HG03520 (cell line): ENCODE data around the gene ZNF282.

ENCODE experiments used
- ATAC-seq: cut with Tn5 transposase; IDR thresholded peaks from one replicate; pipeline ENCODE4 v1.9.1; 2021; ENCODE audit warnings: mild to moderate bottlenecking, moderate library complexity; ENCODE audit not compliant: unreplicated experiment

The ZNF282 gene

GRCh38 chr7:149195180-149196150, at the start of gene ZNF282:
Gene ZNF282 (plus strand): TSS chr7:149195546. CDS start chr7:149195590, 44 bp downstream.
- ATAC-seq = peak; percentile 86

GRCh38 chr7:149147072-149147751, 48.1 kb upstream of the ZNF282 start, which contains the start of gene ZNF398:
Gene ZNF398 (plus strand): TSS chr7:149147453. CDS start chr7:149147743, 290 bp downstream.
- ATAC-seq = peak; percentile 64

- ATAC-seq = peak; percentile 22
Measured at GRCh38 chr7:149147752-149148653, 47.3 kb upstream of the ZNF282 start.

DNA sequence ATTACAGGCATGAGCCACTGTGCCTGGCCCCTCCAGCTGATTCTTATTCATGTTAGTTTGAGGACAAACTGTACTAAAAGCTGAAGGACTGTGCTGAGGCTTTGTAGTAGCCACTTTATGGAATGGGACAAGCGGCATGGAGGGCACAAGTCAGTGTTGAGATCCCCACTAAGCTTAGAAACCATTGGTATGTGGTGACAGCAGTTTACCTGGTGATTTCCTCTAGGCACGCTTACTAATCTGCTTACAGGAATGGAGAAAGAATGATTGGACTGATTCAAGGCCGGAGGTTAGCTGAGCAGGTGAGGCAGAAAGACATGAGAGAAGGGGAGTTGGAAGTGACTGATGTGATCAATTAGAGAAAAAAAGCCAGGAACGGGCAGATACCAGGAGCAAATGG, 44.4 kb upstream of the ZNF282 start:
- no peak for ATAC-seq

DNA sequence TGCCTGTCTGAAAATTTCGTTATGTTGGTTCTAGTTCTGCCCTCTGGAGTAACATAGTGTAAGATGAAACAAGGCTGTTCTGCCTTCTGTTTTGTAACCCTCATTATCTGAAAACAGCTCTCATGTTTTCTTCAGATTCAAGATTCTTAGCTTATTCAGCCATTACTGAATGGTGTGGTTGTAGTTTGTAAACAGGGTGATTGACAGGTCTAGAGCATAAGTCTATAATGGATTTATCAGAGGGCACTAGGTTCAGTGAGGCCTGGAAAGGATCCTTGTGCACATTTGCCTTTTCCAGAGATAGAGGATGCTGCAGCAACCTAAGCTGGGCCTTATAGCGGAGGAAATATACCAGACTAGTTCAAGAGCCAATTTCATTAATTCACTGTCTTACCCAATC, 42.0 kb upstream of the ZNF282 start:
- ATAC-seq = no peak

GRCh38 chr7:149154056-149154455, 41.3 kb upstream of the ZNF282 start:
- ATAC-seq = no peak

DNA sequence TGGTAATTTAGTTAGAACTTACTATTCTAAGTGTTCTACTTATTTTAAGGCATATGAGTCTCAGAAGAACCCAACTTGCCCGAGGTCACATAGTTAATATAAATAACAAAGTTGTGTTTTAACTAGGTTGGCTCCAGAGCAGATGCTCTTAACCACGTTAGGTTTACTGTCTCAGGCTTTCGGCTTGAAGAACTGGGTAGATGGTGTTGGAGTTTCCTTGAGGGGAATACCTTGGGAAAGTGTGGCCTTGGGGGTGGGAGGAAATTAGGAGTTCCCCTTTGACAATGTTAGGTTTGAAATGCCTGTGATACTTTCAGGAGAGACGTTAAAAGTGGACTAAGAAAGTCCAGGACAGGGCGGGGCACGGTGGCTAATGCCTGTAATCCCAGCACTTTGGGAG, 38.4 kb upstream of the ZNF282 start:
- no peak for ATAC-seq

DNA sequence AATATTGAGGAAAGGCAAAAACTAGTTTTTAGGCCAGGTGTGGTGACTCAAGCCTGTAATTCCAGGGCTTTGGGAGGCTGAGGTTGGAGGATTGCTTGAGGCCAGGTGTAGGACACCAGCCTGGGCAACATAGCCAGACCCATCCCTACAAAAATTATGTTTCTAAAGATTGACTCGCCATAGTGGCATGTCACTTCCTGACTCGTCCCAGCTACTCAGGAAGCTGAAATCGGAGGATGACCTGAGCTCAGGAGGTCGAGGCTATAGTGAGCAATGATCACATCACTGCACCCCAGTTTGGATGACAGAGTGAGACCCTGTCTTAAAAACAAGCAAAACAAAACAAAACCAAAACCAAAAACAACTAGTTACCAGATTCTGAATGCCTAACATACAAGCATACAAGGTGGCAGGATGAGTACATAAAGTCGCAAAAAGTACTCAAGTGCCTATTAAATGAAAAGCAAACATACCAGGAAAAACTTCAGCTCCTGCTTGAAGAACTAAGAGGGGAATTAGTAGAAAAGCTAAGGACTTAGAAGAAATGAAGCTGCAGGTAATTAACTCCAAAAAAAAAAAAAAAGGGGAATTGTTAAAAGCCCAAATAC, 34.0 kb upstream of the ZNF282 start:
- ATAC-seq = no peak

DNA sequence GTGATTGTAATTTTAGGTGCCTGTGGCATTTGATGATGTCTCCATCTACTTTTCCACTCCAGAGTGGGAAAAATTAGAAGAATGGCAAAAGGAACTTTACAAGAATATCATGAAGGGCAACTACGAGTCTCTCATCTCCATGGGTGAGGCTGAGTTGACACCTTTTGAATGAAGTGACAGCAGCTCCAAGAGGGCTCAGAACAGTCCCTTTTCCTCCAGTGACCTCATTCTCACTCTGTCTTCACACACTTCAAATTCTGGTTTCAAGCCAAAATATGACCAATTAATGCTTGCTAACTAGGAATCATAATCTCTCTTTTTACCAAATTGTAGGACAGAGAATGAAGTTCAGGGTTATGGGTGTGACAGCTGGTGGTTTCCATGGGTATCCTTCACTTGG, 29.2 kb upstream of the ZNF282 start:
- no peak for ATAC-seq

DNA sequence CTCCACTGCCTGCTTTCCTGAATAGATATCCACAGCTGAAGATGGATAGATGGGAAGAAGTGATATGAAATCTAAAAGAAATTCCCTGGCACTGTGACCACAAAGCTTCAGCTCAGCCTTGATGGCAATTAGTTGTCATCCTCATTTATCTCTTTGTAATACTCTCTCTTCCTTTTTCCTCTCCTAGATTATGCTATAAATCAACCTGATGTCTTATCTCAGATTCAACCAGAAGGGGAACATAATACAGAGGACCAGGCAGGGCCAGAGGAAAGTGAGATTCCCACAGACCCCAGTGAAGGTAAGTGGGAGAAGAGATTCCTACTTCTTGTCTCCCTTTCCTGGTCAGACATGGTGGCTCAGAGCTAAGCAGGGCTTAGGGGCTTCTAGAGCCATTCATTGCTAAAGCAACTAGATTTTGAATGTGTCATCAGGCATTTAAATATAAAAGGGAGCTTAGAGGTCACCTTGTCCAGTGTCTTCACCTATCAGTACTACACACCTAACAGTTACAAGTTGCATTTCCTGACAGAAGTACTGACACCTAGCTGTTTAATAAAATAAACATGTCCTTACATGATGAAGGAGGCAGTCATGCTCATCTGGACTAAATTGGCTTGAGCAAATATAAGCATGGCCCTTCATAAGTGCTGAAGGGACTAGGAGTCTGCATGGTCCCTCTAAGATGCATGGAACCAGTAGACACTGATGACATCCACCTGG, 28.6 kb upstream of the ZNF282 start:
- ATAC-seq = no peak

- ATAC-seq = no peak
Measured at GRCh38 chr7:149171892-149172533, 23.3 kb upstream of the ZNF282 start.

DNA sequence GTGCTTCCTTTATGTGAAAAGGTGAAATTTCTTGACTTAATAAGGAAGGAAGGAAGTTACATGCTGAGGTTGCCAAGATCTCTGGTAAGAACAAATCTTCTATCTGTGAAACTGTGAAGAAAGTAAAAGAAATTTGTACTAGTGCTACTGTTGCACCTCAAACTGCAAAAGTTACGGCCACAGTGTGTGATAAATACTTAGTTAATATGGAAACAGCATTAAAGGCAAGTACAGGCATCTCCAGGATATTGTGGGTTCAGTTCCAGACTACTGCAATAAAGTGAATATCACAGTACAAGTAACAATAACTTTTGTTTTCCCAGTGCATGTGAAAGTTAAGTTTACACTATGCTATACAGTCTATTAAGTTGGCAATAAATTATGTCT, 22.8 kb upstream of the ZNF282 start:
- no peak for ATAC-seq

- ATAC-seq = no peak
Measured at GRCh38 chr7:149175150-149175549, 20.2 kb upstream of the ZNF282 start.

DNA sequence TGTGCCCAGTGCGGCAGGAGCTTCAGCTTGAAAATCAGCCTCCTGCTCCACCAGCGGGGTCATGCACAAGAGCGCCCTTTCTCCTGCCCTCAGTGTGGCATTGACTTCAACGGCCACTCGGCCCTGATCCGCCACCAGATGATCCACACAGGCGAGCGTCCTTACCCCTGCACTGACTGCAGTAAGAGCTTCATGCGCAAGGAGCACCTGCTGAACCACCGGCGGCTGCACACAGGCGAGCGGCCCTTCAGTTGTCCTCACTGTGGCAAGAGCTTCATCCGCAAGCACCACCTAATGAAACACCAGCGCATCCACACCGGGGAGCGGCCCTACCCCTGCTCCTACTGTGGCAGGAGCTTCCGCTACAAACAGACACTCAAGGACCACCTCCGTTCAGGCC, 16.1 kb upstream of the ZNF282 start:
- ATAC-seq = no peak

GRCh38 chr7:149180722-149181449, 14.5 kb upstream of the ZNF282 start:
- no peak for ATAC-seq

- ATAC-seq = no peak
Measured at GRCh38 chr7:149181450-149181790, 13.9 kb upstream of the ZNF282 start.

GRCh38 chr7:149184274-149184673, 11.1 kb upstream of the ZNF282 start:
- ATAC-seq = no peak

DNA sequence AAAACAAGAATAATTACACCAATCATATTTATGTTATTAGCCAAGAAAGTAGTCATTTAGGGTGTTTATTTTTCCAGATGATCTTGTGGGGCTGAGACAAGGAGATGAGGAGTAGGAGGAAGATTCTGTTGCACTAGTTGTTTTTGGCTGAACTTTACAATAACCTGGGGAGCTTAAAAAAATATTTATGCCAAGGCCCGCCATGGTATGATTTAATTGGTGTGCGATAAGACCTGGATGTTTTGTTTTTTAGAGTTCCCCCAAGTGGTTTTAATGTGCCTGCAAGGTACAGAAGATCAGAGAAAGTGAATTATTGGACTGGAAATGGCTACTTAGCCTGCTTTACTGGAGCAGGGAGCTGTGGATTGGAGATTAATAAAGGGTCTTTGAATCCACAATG, 7.1 kb upstream of the ZNF282 start:
- no peak for ATAC-seq
